GM21390 (cell line): Measurements from ENCODE around the gene KRTAP10-8.
"Not testable (repeated sequence)": the region's sequence is repeated elsewhere in the genome, so short reads cannot be mapped to it uniquely, and the experiment has no call there.

Experiments
- ATAC-seq: cut with Tn5 transposase; IDR thresholded peaks from one replicate; pipeline ENCODE4 v1.9.1; 2021; ENCODE audit not compliant: unreplicated experiment

The KRTAP10-8 gene

GRCh38 chr21:44616591-44616926 is 4.7 kb downstream of the KRTAP10-8 start:
- ATAC-seq = no peak

GRCh38 chr21:44617071-44617501 is 5.2 kb downstream of the KRTAP10-8 start:
- ATAC-seq = no peak

GRCh38 chr21:44618504-44618903 is 6.6 kb downstream of the KRTAP10-8 start:
- no peak for ATAC-seq

- no peak for ATAC-seq
Measured at GRCh38 chr21:44618909-44619308, 7.0 kb downstream of the KRTAP10-8 start.

GRCh38 chr21:44619886-44620285 is 8.0 kb downstream of the KRTAP10-8 start:
- no peak for ATAC-seq

GRCh38 chr21:44623575-44623974 is 11.7 kb downstream of the KRTAP10-8 start:
- no peak for ATAC-seq

- ATAC-seq = no peak
Measured at GRCh38 chr21:44625756-44626155, 13.9 kb downstream of the KRTAP10-8 start.

GRCh38 chr21:44626262-44626661 is 14.4 kb downstream of the KRTAP10-8 start:
- ATAC-seq = no peak

GRCh38 chr21:44626673-44627143 is 14.8 kb downstream of the KRTAP10-8 start, which contains the start of gene KRTAP10-9:
Gene KRTAP10-9, plus strand, starts transcription at chr21:44627093. Its CDS starts 79 bp downstream, at chr21:44627172.
- no peak for ATAC-seq

GRCh38 chr21:44627181-44627822 is 15.4 kb downstream of the KRTAP10-8 start:
- not testable (repeated sequence) for ATAC-seq

GRCh38 chr21:44627831-44628233 is 16.0 kb downstream of the KRTAP10-8 start:
- ATAC-seq = not testable (repeated sequence)

- ATAC-seq = no peak
Measured at GRCh38 chr21:44628707-44629391, 17.0 kb downstream of the KRTAP10-8 start.

GRCh38 chr21:44630440-44630839 is 18.6 kb downstream of the KRTAP10-8 start:
- ATAC-seq = no peak

GRCh38 chr21:44632067-44632466 is 20.2 kb downstream of the KRTAP10-8 start:
- no peak for ATAC-seq

GRCh38 chr21:44636209-44637017 is 24.5 kb downstream of the KRTAP10-8 start:
- no peak for ATAC-seq

- no peak for ATAC-seq
Measured at GRCh38 chr21:44637018-44637850, 25.4 kb downstream of the KRTAP10-8 start, which contains the start of gene KRTAP10-10. Gene KRTAP10-10, plus strand, starts transcription at chr21:44637356. Its CDS starts 62 bp downstream, at chr21:44637418.

GRCh38 chr21:44637851-44638348 is 26.0 kb downstream of the KRTAP10-8 start:
- not testable (repeated sequence) for ATAC-seq

- ATAC-seq = not testable (repeated sequence)
Measured at GRCh38 chr21:44638506-44639330, 26.8 kb downstream of the KRTAP10-8 start.

GRCh38 chr21:44639331-44639655 is 27.4 kb downstream of the KRTAP10-8 start:
- no peak for ATAC-seq

- no peak for ATAC-seq
Measured at GRCh38 chr21:44640761-44641160, 28.9 kb downstream of the KRTAP10-8 start.
